Measurements from ENCODE around the gene SEMA3C.

Gene SEMA3C

GRCh38 chr7:80775482-80775881 is 143.4 kb downstream of the SEMA3C start (continued):
- TF ChIP-seq PATZ1 (tag by site-specific recombination; IDR thresholded peaks at IDR 0.05), result no peak
- TF ChIP-seq ZNF621 (tag by site-specific recombination; IDR thresholded peaks at IDR 0.05), result no peak
- 0 out of 2 replicates have a peak, but pooled peaks have one; percentile 20 for TF ChIP-seq GFI1B (tag by site-specific recombination; IDR thresholded peaks at IDR 0.05)
- no peak for TF ChIP-seq SETDB1 (IDR thresholded peaks at IDR 0.05; ENCODE audit: insufficient read length, low read length)
- TF ChIP-seq ZBTB44 (tag by site-specific recombination; IDR thresholded peaks at IDR 0.05), result peak; percentile 50; the same call in 1 of the 2 replicates
- no peak for TF ChIP-seq ZNF558 (tag by site-specific recombination; IDR thresholded peaks at IDR 0.05)
- no peak for TF ChIP-seq ZNF280D (tag by site-specific recombination; IDR thresholded peaks at IDR 0.05)
- TF ChIP-seq SP3 (tag by site-specific recombination; IDR thresholded peaks at IDR 0.05), result no peak
- no peak for TF ChIP-seq ZFHX2 (tag by site-specific recombination; conservative IDR thresholded peaks at IDR 0.05)
- TF ChIP-seq PRDM6 (tag by site-specific recombination; IDR thresholded peaks at IDR 0.05), result peak; percentile 89
- TF ChIP-seq ZNF362 (tag by site-specific recombination; IDR thresholded peaks at IDR 0.05), result peak; percentile 42; the same call in 1 of the 2 replicates

GRCh38 chr7:80774843-80775242 is 144.0 kb downstream of the SEMA3C start:
- peaks cover 48% of the 10 kb centered on the region for H3K4me1 ChIP-seq (ENCODE audit: control insufficient read depth, insufficient read depth, low read length)
- POLR2A ChIA-PET, result no interaction called here
- CTCF ChIA-PET, result no interaction called here
- H3K27ac ChIP-seq (ENCODE audit: extremely low read depth, low read depth, low read length), result no peak overlapping the region
- no peaks in the 10 kb centered on the region for H3K36me3 ChIP-seq (ENCODE audit: control insufficient read depth in 2 of 2, insufficient read depth in 1 of 2, low read length in 2 of 2)
- no peaks in the 10 kb centered on the region for H3K9me3 ChIP-seq (ENCODE audit: control insufficient read depth, insufficient read depth, low read depth, low read length)
- TF ChIP-seq PRDM6 (tag by site-specific recombination; IDR thresholded peaks at IDR 0.05) (peak; percentile 55), SP2 (tag by site-specific recombination; IDR thresholded peaks at IDR 0.05) (no peak)
- H3K4me3 ChIP-seq (ENCODE audit: low read depth, low read length), result no peak overlapping the region
